OCI-LY3 (cell line): ENCODE results near the gene DAAM2.

ENCODE experiments used
- EZH2phosphoT487 ChIP-seq: fragments of 200-600 bp; shearing (Covaris generic); IDR thresholded peaks from 2 replicates; pipeline ENCODE4 v1.6.1; 2018; ENCODE audit warnings: antibody characterized with exemption, mixed run types, low read depth
- TF ChIP-seq, protein P1 (sequence below): fragments of 200-600, 300-600 bp; sonication (generic); IDR thresholded peaks from 2 replicates; pipeline ENCODE4 v1.5.1; 2014; ENCODE audit warnings: antibody characterized with exemption, low read length, low read depth

DNA sequence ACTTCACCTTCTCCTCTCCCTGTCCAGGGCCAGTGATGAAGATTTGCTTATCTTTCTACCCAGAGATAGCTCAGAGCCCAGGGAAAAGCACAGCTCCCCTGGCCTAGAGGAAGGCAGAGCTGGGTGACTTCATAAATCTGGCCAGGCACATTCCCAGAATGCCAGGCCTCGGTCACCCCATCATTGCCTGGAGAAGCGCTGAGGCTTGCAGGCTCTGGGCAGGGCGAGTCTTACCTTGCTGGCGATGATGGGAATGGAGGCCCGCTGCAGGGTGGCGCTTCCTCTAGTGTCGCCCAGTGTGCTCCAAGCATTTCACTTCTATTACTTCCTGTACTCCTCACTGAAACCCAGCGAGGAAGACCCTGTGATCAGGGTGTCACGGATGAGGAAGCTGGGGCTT lies 60.1 kb downstream of the DAAM2 start:
- TF ChIP-seq, protein P1, sequence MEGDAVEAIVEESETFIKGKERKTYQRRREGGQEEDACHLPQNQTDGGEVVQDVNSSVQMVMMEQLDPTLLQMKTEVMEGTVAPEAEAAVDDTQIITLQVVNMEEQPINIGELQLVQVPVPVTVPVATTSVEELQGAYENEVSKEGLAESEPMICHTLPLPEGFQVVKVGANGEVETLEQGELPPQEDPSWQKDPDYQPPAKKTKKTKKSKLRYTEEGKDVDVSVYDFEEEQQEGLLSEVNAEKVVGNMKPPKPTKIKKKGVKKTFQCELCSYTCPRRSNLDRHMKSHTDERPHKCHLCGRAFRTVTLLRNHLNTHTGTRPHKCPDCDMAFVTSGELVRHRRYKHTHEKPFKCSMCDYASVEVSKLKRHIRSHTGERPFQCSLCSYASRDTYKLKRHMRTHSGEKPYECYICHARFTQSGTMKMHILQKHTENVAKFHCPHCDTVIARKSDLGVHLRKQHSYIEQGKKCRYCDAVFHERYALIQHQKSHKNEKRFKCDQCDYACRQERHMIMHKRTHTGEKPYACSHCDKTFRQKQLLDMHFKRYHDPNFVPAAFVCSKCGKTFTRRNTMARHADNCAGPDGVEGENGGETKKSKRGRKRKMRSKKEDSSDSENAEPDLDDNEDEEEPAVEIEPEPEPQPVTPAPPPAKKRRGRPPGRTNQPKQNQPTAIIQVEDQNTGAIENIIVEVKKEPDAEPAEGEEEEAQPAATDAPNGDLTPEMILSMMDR, result no peak
- TF ChIP-seq EZH2phosphoT487, result no peak
